Measurements from ENCODE around the gene XIRP1.

- TF ChIP-seq CTCF (IDR thresholded peaks at IDR 0.05; ENCODE audit: low read depth, low read length) (no peak), EZH2phosphoT487 (IDR thresholded peaks at IDR 0.05; ENCODE audit: low read depth) (no peak)
These were observed 19.1 kb upstream of the XIRP1 start for GRCh38 chr3:39211332-39212130.

Measured in OCI-LY3 (cell line).